ENCODE data around the gene SLC9B1. TPM values are rescaled to one million over a fixed set of nuclear protein-coding genes. Genes with fewer than 3 reads are reported as not detected.

Gene SLC9B1
- total and polyA plus RNA-seq, 2 donors = 2.4 to 4.3 TPM

DNA sequence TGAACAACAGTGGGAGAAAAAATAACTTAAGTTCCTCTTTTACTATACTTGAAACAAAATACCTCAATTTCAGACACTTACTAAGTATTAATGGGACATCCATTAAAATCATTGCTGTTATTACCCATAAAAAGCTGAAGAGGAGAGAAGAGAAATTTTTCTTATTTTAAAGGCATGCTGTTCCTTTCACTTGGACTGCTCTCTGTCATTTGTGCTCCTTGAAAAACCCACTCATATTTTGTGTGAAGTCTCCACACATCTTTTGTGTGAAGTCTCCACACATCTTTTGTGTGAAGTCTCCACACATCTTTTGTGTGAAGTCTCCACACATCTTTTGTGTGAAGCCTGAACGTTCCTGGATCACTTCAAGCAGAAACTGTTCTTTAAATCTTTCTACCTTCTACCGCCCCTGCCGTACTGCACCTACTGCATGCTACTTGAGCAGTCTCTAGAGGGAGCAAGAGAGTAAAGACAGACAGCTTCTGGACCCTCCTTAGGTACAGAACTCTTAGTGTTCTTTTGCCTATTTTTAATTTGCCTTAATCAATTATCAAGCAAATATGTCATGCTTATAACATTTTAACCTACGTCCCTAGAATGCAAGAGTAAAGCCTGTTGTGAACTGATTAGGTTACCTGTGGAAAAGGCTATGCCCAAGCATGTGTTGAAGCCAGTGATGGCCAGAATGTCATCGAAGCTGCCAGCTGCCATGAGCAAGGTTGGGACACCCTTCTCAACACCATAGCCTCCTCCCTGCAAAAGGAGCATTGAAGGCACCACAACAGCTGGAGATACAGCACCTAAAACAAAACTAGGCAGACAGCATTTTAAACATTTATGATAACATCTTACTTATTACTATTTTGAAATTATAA is 27.1 kb upstream of the SLC9B1 start:
- Histone ChIP-seq H3K9me3 (ENCODE audit: control insufficient read depth in 2 of 2, insufficient read depth in 1 of 2, low read length in 1 of 2) (no peaks in the 10 kb centered on the region), H3K4me1 (ENCODE audit: control insufficient read depth in 2 of 2, insufficient read depth in 2 of 2, low read length in 2 of 2) (no peaks in the 10 kb centered on the region), H3K27ac (ENCODE audit: low read depth in 1 of 2, low read length in 1 of 2) (no peak overlapping the region), H3K27me3 (ENCODE audit: control insufficient read depth in 2 of 2, insufficient read depth in 1 of 2, low read length in 1 of 2) (no peaks in the 10 kb centered on the region), H3K4me3 (ENCODE audit: low read length in 2 of 2) (no peak overlapping the region), H3K36me3 (ENCODE audit: control insufficient read depth in 2 of 2, insufficient read depth in 2 of 2, low read length in 1 of 2) (peaks cover 0 to 13% of the 10 kb centered on the region in 2 donors)
- 68% methylated on average over 5 of the region's 5 CpGs for WGBS
- peak; percentile 8 to 72 (median 32) for DNase-seq (ENCODE audit: low read depth in 6 of 9, low spot score in 9 of 9)

DNA sequence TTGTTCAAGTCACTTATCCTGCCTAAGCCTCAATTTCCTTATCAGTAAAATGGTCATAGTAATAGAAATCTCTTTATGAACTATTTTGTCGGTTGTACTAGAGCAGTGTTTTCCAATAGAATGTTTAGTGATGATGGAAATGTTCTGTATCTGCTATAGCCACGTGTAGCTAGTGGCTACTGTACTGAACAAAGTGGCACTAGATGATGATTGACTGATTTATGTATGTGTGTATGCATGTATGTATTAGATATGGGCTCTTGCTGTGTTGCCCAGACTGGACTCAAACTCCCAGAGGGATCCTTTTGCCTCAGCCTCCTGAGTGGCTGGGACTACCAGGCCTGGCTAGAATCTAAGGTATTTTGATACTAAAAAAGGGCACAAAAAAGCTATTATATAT is 24.7 kb upstream of the SLC9B1 start:
- H3K4me1 ChIP-seq (ENCODE audit: control insufficient read depth in 2 of 2, insufficient read depth in 2 of 2, low read length in 2 of 2) = no peaks in the 10 kb centered on the region
- 98% methylated on average over 2 of the region's 2 CpGs for WGBS
- H3K27ac ChIP-seq (ENCODE audit: low read depth in 1 of 2, low read length in 1 of 2) = no peak overlapping the region
- H3K9me3 ChIP-seq (ENCODE audit: control insufficient read depth in 2 of 2, insufficient read depth in 1 of 2, low read length in 1 of 2) = no peaks in the 10 kb centered on the region
- peaks cover 0 to 13% of the 10 kb centered on the region in 2 donors for H3K36me3 ChIP-seq (ENCODE audit: control insufficient read depth in 2 of 2, insufficient read depth in 2 of 2, low read length in 1 of 2)
- no peak overlapping the region for H3K4me3 ChIP-seq (ENCODE audit: low read length in 2 of 2)
- no peaks in the 10 kb centered on the region for H3K27me3 ChIP-seq (ENCODE audit: control insufficient read depth in 2 of 2, insufficient read depth in 1 of 2, low read length in 1 of 2)
- no peak for DNase-seq (ENCODE audit: low read depth in 6 of 9, low spot score in 9 of 9)

DNA sequence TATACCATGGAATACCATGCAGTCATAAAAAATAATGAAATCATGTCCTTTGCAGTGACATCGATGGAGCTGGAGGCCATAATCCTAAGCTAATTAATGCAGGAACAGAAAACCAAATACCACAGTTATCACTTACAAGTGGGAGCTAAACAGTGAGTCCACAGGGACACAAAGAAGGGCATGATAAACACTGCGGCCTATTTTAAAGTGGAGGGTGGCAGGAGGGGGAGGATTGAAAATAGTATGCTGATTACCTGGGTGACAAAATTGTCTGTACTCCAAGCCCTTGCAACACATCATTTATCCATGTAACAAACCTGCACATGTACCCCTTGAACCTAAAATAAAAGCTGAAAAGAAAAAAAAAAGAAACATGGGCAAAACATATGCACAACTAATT is 16.7 kb upstream of the SLC9B1 start:
- Histone ChIP-seq H3K4me1 (ENCODE audit: control insufficient read depth in 2 of 2, insufficient read depth in 2 of 2, low read length in 2 of 2) (no peaks in the 10 kb centered on the region), H3K27ac (ENCODE audit: low read depth in 1 of 2, low read length in 1 of 2) (no peak overlapping the region), H3K9me3 (ENCODE audit: control insufficient read depth in 2 of 2, insufficient read depth in 1 of 2, low read length in 1 of 2) (no peaks in the 10 kb centered on the region), H3K4me3 (ENCODE audit: low read length in 2 of 2) (no peak overlapping the region), H3K27me3 (ENCODE audit: control insufficient read depth in 2 of 2, insufficient read depth in 1 of 2, low read length in 1 of 2) (no peaks in the 10 kb centered on the region), H3K36me3 (ENCODE audit: control insufficient read depth in 2 of 2, insufficient read depth in 2 of 2, low read length in 1 of 2) (no peaks in the 10 kb centered on the region)
- DNase-seq (ENCODE audit: low read depth in 6 of 9, low spot score in 9 of 9) = no peak
- over 99% methylated on average over 2 of the region's 2 CpGs for WGBS

DNA sequence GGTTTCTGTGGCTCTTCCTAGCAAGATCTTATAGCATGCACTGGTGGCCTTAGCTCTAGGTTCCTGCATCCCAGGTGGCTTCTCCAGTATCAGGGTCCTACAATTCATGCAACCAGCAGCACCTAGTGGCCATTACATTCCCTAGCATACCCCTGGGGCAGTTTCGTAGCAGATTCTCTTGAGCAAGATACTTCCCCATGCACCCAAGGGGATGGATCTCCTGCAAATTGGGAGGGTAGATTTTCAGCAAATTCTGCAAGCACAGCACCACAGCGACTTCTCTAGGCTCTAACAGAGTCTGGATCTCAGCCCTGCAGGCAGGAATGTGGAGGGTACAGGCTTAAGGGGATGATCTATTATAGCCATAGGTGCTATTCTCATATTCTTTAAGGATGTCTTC is 13.1 kb upstream of the SLC9B1 start:
- Histone ChIP-seq H3K27me3 (ENCODE audit: control insufficient read depth in 2 of 2, insufficient read depth in 1 of 2, low read length in 1 of 2) (no peaks in the 10 kb centered on the region), H3K27ac (ENCODE audit: low read depth in 1 of 2, low read length in 1 of 2) (no peak overlapping the region), H3K36me3 (ENCODE audit: control insufficient read depth in 2 of 2, insufficient read depth in 2 of 2, low read length in 1 of 2) (no peaks in the 10 kb centered on the region), H3K4me3 (ENCODE audit: low read length in 2 of 2) (no peak overlapping the region), H3K4me1 (ENCODE audit: control insufficient read depth in 2 of 2, insufficient read depth in 2 of 2, low read length in 2 of 2) (no peaks in the 10 kb centered on the region), H3K9me3 (ENCODE audit: control insufficient read depth in 2 of 2, insufficient read depth in 1 of 2, low read length in 1 of 2) (no peaks in the 10 kb centered on the region)
- WGBS = 87% methylated on average over 2 of the region's 2 CpGs
- peak in 2 of 9 donors; percentile 32 to 39 for DNase-seq (ENCODE audit: low read depth in 6 of 9, low spot score in 9 of 9)

DNA sequence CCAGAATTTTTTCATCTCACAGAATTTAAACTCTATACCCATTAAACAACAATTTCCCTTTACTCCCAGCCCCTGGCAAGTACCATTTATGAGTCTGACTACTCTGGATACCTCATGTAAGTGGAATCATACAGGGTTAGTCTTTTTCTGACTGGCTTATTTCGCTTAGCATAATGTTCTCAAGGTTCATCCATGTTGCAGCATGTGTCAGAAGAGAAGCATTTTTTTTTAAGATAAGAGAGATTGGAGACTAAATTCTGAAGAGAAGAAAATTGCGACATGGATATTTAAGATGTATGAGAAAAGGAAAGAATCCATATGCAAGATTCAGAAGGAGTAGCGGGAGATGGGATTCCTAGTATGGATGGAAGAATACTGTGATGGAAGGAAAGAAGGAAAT is 11.3 kb upstream of the SLC9B1 start:
- no peaks in the 10 kb centered on the region for H3K36me3 ChIP-seq (ENCODE audit: control insufficient read depth in 2 of 2, insufficient read depth in 2 of 2, low read length in 1 of 2)
- no peak overlapping the region for H3K27ac ChIP-seq (ENCODE audit: low read depth in 1 of 2, low read length in 1 of 2)
- no peak overlapping the region for H3K4me3 ChIP-seq (ENCODE audit: low read length in 2 of 2)
- no peak for DNase-seq (ENCODE audit: low read depth in 6 of 9, low spot score in 9 of 9)
- WGBS = 97% methylated on average over 3 of the region's 3 CpGs
- H3K27me3 ChIP-seq (ENCODE audit: control insufficient read depth in 2 of 2, insufficient read depth in 1 of 2, low read length in 1 of 2) = no peaks in the 10 kb centered on the region
- H3K9me3 ChIP-seq (ENCODE audit: control insufficient read depth in 2 of 2, insufficient read depth in 1 of 2, low read length in 1 of 2) = no peaks in the 10 kb centered on the region
- H3K4me1 ChIP-seq (ENCODE audit: control insufficient read depth in 2 of 2, insufficient read depth in 2 of 2, low read length in 2 of 2) = no peaks in the 10 kb centered on the region

DNA sequence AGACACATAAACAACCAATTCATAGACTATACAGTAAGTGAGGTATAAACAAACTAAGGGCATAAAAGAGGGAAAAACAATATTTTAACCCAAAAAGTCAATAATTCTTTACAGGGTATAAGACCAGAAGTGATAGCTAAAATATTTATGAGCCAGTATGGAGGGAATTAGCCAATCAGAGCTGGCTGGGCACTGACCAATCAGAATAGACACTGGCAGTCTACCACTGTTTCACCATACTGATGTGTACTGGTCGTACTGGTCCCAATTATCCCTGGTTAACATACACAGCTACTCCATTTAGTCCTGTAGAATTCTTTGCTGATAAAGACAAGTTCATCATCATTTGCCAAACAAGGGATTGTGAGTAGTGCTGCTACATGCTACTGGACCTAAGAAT is 9.8 kb upstream of the SLC9B1 start:
- H3K4me3 ChIP-seq (ENCODE audit: low read length in 2 of 2) = no peak overlapping the region
- no peaks in the 10 kb centered on the region for H3K9me3 ChIP-seq (ENCODE audit: control insufficient read depth in 2 of 2, insufficient read depth in 1 of 2, low read length in 1 of 2)
- H3K27ac ChIP-seq (ENCODE audit: low read depth in 1 of 2, low read length in 1 of 2) = no peak overlapping the region
- WGBS = 100% methylated on average over 1 of the region's 1 CpG
- DNase-seq (ENCODE audit: low read depth in 6 of 9, low spot score in 9 of 9) = no peak
- H3K27me3 ChIP-seq (ENCODE audit: control insufficient read depth in 2 of 2, insufficient read depth in 1 of 2, low read length in 1 of 2) = no peaks in the 10 kb centered on the region
- no peaks in the 10 kb centered on the region for H3K4me1 ChIP-seq (ENCODE audit: control insufficient read depth in 2 of 2, insufficient read depth in 2 of 2, low read length in 2 of 2)
- no peaks in the 10 kb centered on the region for H3K36me3 ChIP-seq (ENCODE audit: control insufficient read depth in 2 of 2, insufficient read depth in 2 of 2, low read length in 1 of 2)

DNA sequence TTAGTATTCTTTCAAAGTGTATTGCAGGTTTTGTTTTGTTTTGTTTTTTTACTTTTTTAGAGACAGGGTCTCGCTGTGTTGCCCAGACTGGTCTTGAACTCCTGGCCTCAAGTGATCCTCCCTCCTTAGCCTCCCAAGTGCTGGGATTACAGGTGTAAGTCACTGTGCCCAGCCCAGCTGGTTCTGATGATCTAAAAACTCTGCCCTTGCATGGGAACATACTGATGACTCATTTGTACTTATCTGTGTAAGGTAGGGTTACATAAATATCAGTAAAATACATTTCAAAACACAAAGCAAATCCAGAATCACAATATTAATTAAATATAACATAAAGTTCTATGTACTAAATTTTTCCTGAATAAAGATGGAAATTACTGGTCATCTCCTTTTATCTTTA is 7.4 kb upstream of the SLC9B1 start:
- WGBS = 98% methylated on average over 1 of the region's 1 CpG

DNA sequence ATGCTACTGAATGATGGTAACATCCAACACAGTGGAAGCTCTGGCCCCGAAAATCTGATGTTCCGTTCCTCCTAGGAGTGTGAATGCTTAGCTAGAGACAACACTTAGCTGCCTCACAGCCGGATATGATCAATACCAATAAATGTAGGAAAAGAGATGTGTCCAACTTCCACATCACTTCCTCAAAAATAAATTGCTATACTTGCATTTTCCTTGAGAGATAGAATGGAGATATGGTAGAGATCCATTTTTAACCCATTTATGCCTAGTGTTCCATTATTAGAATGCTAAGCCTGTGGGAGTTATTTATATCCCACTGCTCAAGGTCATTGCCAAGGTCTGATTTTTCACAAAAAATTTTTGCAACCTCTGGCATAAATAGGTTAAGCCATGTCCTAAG is 5.5 kb upstream of the SLC9B1 start:
- no peaks in the 10 kb centered on the region for H3K36me3 ChIP-seq (ENCODE audit: control insufficient read depth in 2 of 2, insufficient read depth in 2 of 2, low read length in 1 of 2)
- no peak for DNase-seq (ENCODE audit: low read depth in 6 of 9, low spot score in 9 of 9)
- no peak overlapping the region for H3K4me3 ChIP-seq (ENCODE audit: low read length in 2 of 2)
- peaks cover 3% of the 10 kb centered on the region in 2 donors for H3K4me1 ChIP-seq (ENCODE audit: control insufficient read depth in 2 of 2, insufficient read depth in 2 of 2, low read length in 2 of 2)
- H3K27me3 ChIP-seq (ENCODE audit: control insufficient read depth in 2 of 2, insufficient read depth in 1 of 2, low read length in 1 of 2) = no peaks in the 10 kb centered on the region
- no peaks in the 10 kb centered on the region for H3K9me3 ChIP-seq (ENCODE audit: control insufficient read depth in 2 of 2, insufficient read depth in 1 of 2, low read length in 1 of 2)
- no peak overlapping the region for H3K27ac ChIP-seq (ENCODE audit: low read depth in 1 of 2, low read length in 1 of 2)
- WGBS = 99% methylated on average over 3 of the region's 3 CpGs

More for the DNA sequence above, 7.4 kb upstream of the SLC9B1 start:
- no peak overlapping the region for H3K4me3 ChIP-seq (ENCODE audit: low read length in 2 of 2)
- H3K27me3 ChIP-seq (ENCODE audit: control insufficient read depth in 2 of 2, insufficient read depth in 1 of 2, low read length in 1 of 2) = no peaks in the 10 kb centered on the region
- no peaks in the 10 kb centered on the region for H3K9me3 ChIP-seq (ENCODE audit: control insufficient read depth in 2 of 2, insufficient read depth in 1 of 2, low read length in 1 of 2)
- H3K36me3 ChIP-seq (ENCODE audit: control insufficient read depth in 2 of 2, insufficient read depth in 2 of 2, low read length in 1 of 2) = no peaks in the 10 kb centered on the region
- DNase-seq (ENCODE audit: low read depth in 6 of 9, low spot score in 9 of 9) = no peak
- no peaks in the 10 kb centered on the region for H3K4me1 ChIP-seq (ENCODE audit: control insufficient read depth in 2 of 2, insufficient read depth in 2 of 2, low read length in 2 of 2)
- H3K27ac ChIP-seq (ENCODE audit: low read depth in 1 of 2, low read length in 1 of 2) = no peak overlapping the region

DNA sequence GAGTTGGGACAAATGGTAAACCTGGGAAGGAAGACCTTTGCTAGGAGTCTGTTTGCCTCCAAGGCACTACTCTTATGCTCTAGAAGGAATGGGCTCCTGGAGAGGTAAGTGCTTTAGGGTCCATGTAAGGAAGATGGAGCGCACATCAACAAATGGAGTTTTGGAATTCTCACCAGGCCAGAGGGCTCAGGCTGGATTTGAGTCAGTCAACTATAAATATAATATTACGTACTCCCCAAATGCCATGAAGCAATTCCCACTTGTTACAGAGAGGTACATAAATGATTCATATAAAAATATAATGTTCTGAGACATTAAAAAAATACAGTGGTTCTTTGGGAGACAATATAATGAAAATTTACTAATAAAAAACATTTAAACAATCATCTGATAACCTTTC is 1.6 kb upstream of the SLC9B1 start:
- 97% methylated on average over 2 of the region's 2 CpGs for WGBS
- H3K27me3 ChIP-seq (ENCODE audit: control insufficient read depth in 2 of 2, insufficient read depth in 1 of 2, low read length in 1 of 2) = no peaks in the 10 kb centered on the region
- DNase-seq (ENCODE audit: low read depth in 6 of 9, low spot score in 9 of 9) = no peak
- peaks cover 6 to 13% of the 10 kb centered on the region in 2 donors for H3K4me1 ChIP-seq (ENCODE audit: control insufficient read depth in 2 of 2, insufficient read depth in 2 of 2, low read length in 2 of 2)
- H3K36me3 ChIP-seq (ENCODE audit: control insufficient read depth in 2 of 2, insufficient read depth in 2 of 2, low read length in 1 of 2) = no peaks in the 10 kb centered on the region
- H3K27ac ChIP-seq (ENCODE audit: low read depth in 1 of 2, low read length in 1 of 2) = no peak overlapping the region
- no peaks in the 10 kb centered on the region for H3K9me3 ChIP-seq (ENCODE audit: control insufficient read depth in 2 of 2, insufficient read depth in 1 of 2, low read length in 1 of 2)
- no peak overlapping the region for H3K4me3 ChIP-seq (ENCODE audit: low read length in 2 of 2)
